HepG2 (cell line): ENCODE data around the gene SNX24. TPM values are rescaled to one million over a fixed set of nuclear protein-coding genes. Genes with fewer than 3 reads are reported as not detected.

Experiments used
- ATAC-seq: fragments of 200-7000 bp; cut with Tn5 transposase; 3 replicates; pipeline ENCODE4 v1.9.1; 2020; ENCODE audit warnings: mild to moderate bottlenecking, moderate library complexity
- BruUV-seq: library from RNA; stranded (reverse); fragments of 400-500 nt; replicated peaks from 2 replicates; lab custom pipeline; 2021; lab: Mats Ljungman, UMichigan
- CTCF ChIA-PET: fragments of 300-600 bp; formaldehyde crosslinking; extraction: SDS; loops from one replicate; lab custom pipeline; 2021; ENCODE audit warnings: low total read pairs, inconsistent platforms, low intra/inter-chr PET ratio; lab: Yijun Ruan, JAX
- POLR2A ChIA-PET: fragments of 350-600 bp; sonication (Branson Sonifier 250); formaldehyde crosslinking; loops from one replicate; lab custom pipeline; 2020; ENCODE audit warnings: antibody characterized with exemption, inconsistent platforms; lab: Yijun Ruan, JAX
- DNase-seq: peaks from one replicate; pipeline ENCODE4 v3.0.0-alpha.2; 2015; ENCODE audit warnings: low spot score
- FAIRE-seq: peaks from 3 replicates; lab custom pipeline; 2011; peaks lifted over from hg19 to GRCh38; lab: Jason Lieb, UNC
- H2AFZ ChIP-seq: one replicate; pipeline ENCODE4 v1.6.1; 2011; ENCODE audit warnings: low read length, inconsistent platforms
- H3K27ac ChIP-seq: fragments of 300-600 bp; 3 replicates; pipeline ENCODE4 v1.8.0; 2011; ENCODE audit warnings: mixed run types, mild to moderate bottlenecking, mixed read lengths, low read length, inconsistent platforms; ENCODE audit not compliant: insufficient read depth; ENCODE audit errors: extremely low read length
- H3K27me3 ChIP-seq, 2 experiments: fragments of 200-600 bp in 1 of 2; 2 replicates in 1 of 2; 3 replicates in 1 of 2; pipeline versions ENCODE4 v1.6.0 to v1.8.0; 2011; ENCODE audit warnings: low read length in 2 of 2, mild to moderate bottlenecking in 2 of 2, moderate library complexity in 2 of 2, inconsistent platforms in 1 of 2; ENCODE audit not compliant: insufficient read depth in 2 of 2, control insufficient read depth in 1 of 2
- H3K36me3 ChIP-seq, 2 experiments: fragments of 200-600 bp in 1 of 2; replicated peaks in 1 of 2; 2 replicates in 1 of 2; 3 replicates in 1 of 2; pipeline versions ENCODE4 v1.5.1 to v1.8.0; 2011; ENCODE audit warnings: low read length in 2 of 2, inconsistent platforms in 1 of 2; ENCODE audit not compliant: insufficient read depth in 2 of 2, control insufficient read depth in 1 of 2
- H3K4me1 ChIP-seq: 2 replicates; pipeline ENCODE4 v1.5.1; 2012; ENCODE audit warnings: low read length, inconsistent platforms; ENCODE audit not compliant: insufficient read depth
- H3K4me2 ChIP-seq: 2 replicates; pipeline ENCODE4 v1.6.0; 2011; ENCODE audit warnings: low read depth, low read length, inconsistent platforms
- H3K4me3 ChIP-seq, 3 experiments: fragments of 200-600 bp in 1 of 3; sonication (generic), shearing (Covaris generic) in 1 of 3; replicated peaks in 1 of 3; 2 replicates each; pipeline ENCODE4 v1.5.1; 2011 to 2016; ENCODE audit warnings: low read length in 3 of 3, inconsistent platforms in 2 of 3, low read depth in 2 of 3, mild to moderate bottlenecking in 2 of 3, control low read depth in 1 of 3, mixed read lengths in 1 of 3; ENCODE audit not compliant: insufficient read depth in 1 of 3
- H3K79me2 ChIP-seq: one replicate; pipeline ENCODE4 v1.6.1; 2011; ENCODE audit warnings: low read length, inconsistent platforms; ENCODE audit not compliant: insufficient read depth
- H3K9ac ChIP-seq: 2 replicates; pipeline ENCODE4 v1.6.0; 2011; ENCODE audit warnings: mild to moderate bottlenecking, low read depth, low read length, inconsistent platforms; ENCODE audit not compliant: insufficient read depth
- H3K9me3 ChIP-seq: 2 replicates; pipeline ENCODE4 v1.5.1; 2012; ENCODE audit warnings: mild to moderate bottlenecking, low read length
- H4K20me1 ChIP-seq: 2 replicates; pipeline ENCODE4 v1.6.0; 2011; ENCODE audit warnings: inconsistent platforms, mild to moderate bottlenecking, low read length, moderate library complexity; ENCODE audit not compliant: insufficient read depth
- ARNT ChIP-seq: fragments of 450-650 bp; IDR thresholded peaks from 2 replicates; pipeline ENCODE4 v1.6.1; 2017
- CTCF ChIP-seq: sonication (generic); formaldehyde crosslinking; IDR thresholded peaks from 2 replicates; pipeline ENCODE4 v1.5.0; 2020; ENCODE audit warnings: mild to moderate bottlenecking, missing genetic modification reagents, moderate library complexity
- HDAC1 ChIP-seq: sonication (generic); formaldehyde crosslinking; IDR thresholded peaks from 2 replicates; pipeline ENCODE4 v1.5.1; 2020; ENCODE audit warnings: mild to moderate bottlenecking, missing genetic modification reagents
- JUND ChIP-seq: sonication (generic); formaldehyde crosslinking; IDR thresholded peaks from 2 replicates; pipeline ENCODE4 v1.8.0; 2022; ENCODE audit warnings: mild to moderate bottlenecking, missing genetic modification reagents
- KDM3A ChIP-seq: IDR thresholded peaks from 2 replicates; pipeline ENCODE4 v1.6.1; 2018; ENCODE audit warnings: low read depth, missing compliant biosample characterization
- NPAS2 ChIP-seq: sonication (generic); formaldehyde crosslinking; IDR thresholded peaks from 2 replicates; pipeline ENCODE4 v1.8.0; 2022; ENCODE audit warnings: mild to moderate bottlenecking, missing genetic modification reagents, borderline replicate concordance
- SMARCE1 ChIP-seq: fragments of 450-650 bp; IDR thresholded peaks from 2 replicates; pipeline ENCODE4 v1.6.1; 2017; ENCODE audit warnings: borderline replicate concordance
- SMC3 ChIP-seq: IDR thresholded peaks from 2 replicates; pipeline ENCODE4 v1.6.1; 2011; ENCODE audit warnings: low read length, improper control_type of control experiment
- STAG1 ChIP-seq: sonication (generic); formaldehyde crosslinking; IDR thresholded peaks from 2 replicates; pipeline ENCODE4 v1.4.0; 2020; ENCODE audit warnings: missing genetic modification reagents
- TEAD2 ChIP-seq: sonication (generic); formaldehyde crosslinking; IDR thresholded peaks from 2 replicates; pipeline ENCODE4 v1.9.0; 2021; ENCODE audit warnings: missing genetic modification reagents
- TFAP4 ChIP-seq: sonication (generic); IDR thresholded peaks from 2 replicates; pipeline ENCODE4 v1.6.1; 2016; ENCODE audit warnings: low read depth, borderline replicate concordance
- WGBS: methylation state at CpG from one replicate; pipeline ENCODE4 v1.1.6; 2017; ENCODE audit warnings: low lambda C conversion rate; 5-methylcytosine and 5-hydroxymethylcytosine counted together
- in situ Hi-C: cut with HindIII; loops from 2 replicates; pipeline ENCODE4 v1.10.0; 2017; ENCODE audit warnings: low pct_unique_long_range_greater_than_20kb; ENCODE audit not compliant: extremely low pct_ligation_motif_present
- intact Hi-C: fragments of 100-400 bp; cut with micrococcal nuclease; formaldehyde crosslinking; loops from one replicate; pipeline ENCODE4 v1.10.0; 2022; ENCODE audit not compliant: unreplicated experiment
- polyA plus RNA-seq, 8 experiments: library from polyadenylated mRNA; depleted of rRNA in 3 of 8; stranded (reverse) in 7 of 8; unstranded in 1 of 8; fragments of >200 nt; fragmentation: Illumina TruSeq in 4 of 8; extraction: Trizol in 4 of 8; gene quantifications; 2 replicates each; pipeline versions ENCODE4 v1.2.1 to v1.2.3, GENCODE V29; 2011 to 2016; ENCODE audit warnings: low read depth in 4 of 8, missing spikeins in 1 of 8, mixed read lengths in 1 of 8; ENCODE audit not compliant: insufficient read depth in 1 of 8
- total RNA-seq, 5 experiments: library from RNA; depleted of rRNA; stranded (reverse); fragments of >200 nt; fragmentation: Illumina TruSeq; extraction: Trizol; gene quantifications; 2 replicates each; pipeline ENCODE4 v1.2.3, GENCODE V29; 2016; ENCODE audit warnings: low read depth in 1 of 5

SNX24 gene
- total and polyA plus RNA-seq, 2 of the 13 experiments (the other 11 are each of a cell fraction or from before 2014, with no cell fraction given) = 7.2 to 23.7 TPM

- no peak overlapping the region for H3K4me3 ChIP-seq
- H3K27ac ChIP-seq = no peak overlapping the region
- in situ Hi-C loops (no loop called here), intact Hi-C loops (loop anchor here (1.0 kb wide), 3 partner anchors 223 to 471 kb away; no protein-coding TSS in a partner anchor)
- no peak overlapping the region for H2AFZ ChIP-seq
- no peak for FAIRE-seq
- H4K20me1 ChIP-seq = peaks cover 3% of the 10 kb centered on the region; the same call in 1 of the 2 replicates
- ChIA-PET CTCF (interaction anchor here (0.8 kb wide), 1 partner anchor 471 kb away, joined by 3 read pairs; no protein-coding TSS in a partner anchor), POLR2A (no interaction called here)
- no peaks in the 10 kb centered on the region for H3K4me1 ChIP-seq
- no TSS peak for BruUV-seq
- H3K27me3 ChIP-seq = no peaks in the 10 kb centered on the region
- WGBS = 91% methylated on average over 4 of the region's 4 CpGs
- H3K36me3 ChIP-seq = no peaks in the 10 kb centered on the region
- ATAC-seq = no peak
- DNase-seq = peak; percentile 9
- no peaks in the 10 kb centered on the region for H3K79me2 ChIP-seq
- H3K4me2 ChIP-seq = no peak overlapping the region
- no peaks in the 10 kb centered on the region for H3K9me3 ChIP-seq
- TF ChIP-seq HDAC1 (CRISPR knock-in tag) (no peak), TEAD2 (CRISPR knock-in tag) (no peak), SMARCE1 (no peak), TFAP4 (no peak), KDM3A (CRISPR knock-in tag) (no peak), ARNT (no peak), STAG1 (peak; percentile 59), CTCF (CRISPR knock-in tag) (peak; percentile 54), NPAS2 (CRISPR knock-in tag) (no peak), JUND (CRISPR knock-in tag) (no peak), SMC3 (peak; percentile 41)
- no peak overlapping the region for H3K9ac ChIP-seq
Measured at GRCh38 chr5:122896598-122897282, 51.3 kb downstream of the SNX24 start.
